ENCODE data around the gene RSL24D1.
"Not testable (repeated sequence)": the region's sequence is repeated elsewhere in the genome, so short reads cannot be mapped to it uniquely, and the experiment has no call there.

RSL24D1 gene

DNA sequence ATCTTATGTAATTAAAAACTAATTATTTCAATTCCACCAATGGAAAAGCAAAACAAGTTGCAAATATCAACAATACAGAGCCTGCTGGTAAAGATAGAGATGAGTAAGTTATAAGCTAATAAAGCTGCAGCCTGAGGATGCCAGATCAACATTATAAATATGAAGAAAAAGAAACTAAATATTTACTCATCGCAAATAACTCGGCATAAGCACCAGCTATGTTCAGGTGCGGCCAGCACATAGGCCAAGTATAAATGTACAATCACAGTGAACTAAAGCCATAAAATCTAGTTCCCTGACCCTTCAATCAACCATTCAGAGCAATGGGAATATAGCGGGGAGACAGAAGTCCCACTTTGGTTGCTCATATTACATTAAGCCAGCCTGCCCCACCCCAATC, 7.7 kb upstream of the RSL24D1 start:
- no peak for DNase-seq (ENCODE audit: low read depth)

GRCh38 chr15:55202206-55202605, 5.5 kb upstream of the RSL24D1 start:
- no peak for DNase-seq (ENCODE audit: low read depth)

DNA sequence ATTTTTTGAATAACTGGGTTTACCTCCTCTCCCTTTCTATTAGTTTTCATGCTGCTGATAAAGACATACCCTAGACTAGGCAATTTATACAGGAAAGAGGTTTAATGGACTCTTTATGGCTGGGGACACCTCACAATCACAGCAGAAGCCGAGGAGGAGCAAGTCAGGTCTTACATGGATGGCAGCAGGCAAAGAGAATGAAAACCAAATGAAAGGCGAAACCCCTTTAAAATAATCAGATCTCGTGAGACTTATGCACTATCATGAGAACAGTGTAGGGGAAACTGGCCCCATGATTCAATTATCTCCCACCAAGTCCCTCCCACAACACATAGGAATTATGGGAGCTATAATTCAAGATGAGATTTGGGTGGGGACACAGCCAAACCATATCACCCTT, 2.0 kb upstream of the RSL24D1 start:
- no peak for DNase-seq (ENCODE audit: low read depth)

DNA sequence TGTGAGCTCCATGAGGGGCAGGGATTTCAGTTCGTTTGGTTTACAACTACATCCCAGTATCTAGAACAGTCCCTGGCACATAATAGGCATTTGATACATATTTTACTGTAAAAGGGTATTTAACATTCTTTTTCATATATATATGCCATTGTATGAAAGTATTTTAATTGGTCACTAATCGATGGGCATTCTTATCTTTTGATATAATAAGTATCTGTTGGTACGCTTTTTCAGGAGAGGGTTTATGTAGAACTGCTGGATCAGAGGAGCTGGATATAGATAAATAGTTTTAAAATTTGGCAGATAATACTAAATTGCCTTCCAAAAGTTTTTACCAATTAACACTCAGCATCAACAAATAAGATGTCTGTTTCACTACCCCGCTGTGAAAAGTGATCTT, 978 bp upstream of the RSL24D1 start:
- DNase-seq (ENCODE audit: low read depth) = no peak

GRCh38 chr15:55197362-55197705, 593 bp upstream of the RSL24D1 start:
- no peak for DNase-seq (ENCODE audit: low read depth)

- DNase-seq (ENCODE audit: low read depth) = peak; percentile 4
These were observed 745 bp downstream of the RSL24D1 start for GRCh38 chr15:55195996-55196395.

- no peak for DNase-seq (ENCODE audit: low read depth)
These were observed 2.5 kb downstream of the RSL24D1 start for GRCh38 chr15:55194256-55194655.

- DNase-seq (ENCODE audit: low read depth) = no peak
These were observed 10.4 kb downstream of the RSL24D1 start for GRCh38 chr15:55186331-55186730.

DNA sequence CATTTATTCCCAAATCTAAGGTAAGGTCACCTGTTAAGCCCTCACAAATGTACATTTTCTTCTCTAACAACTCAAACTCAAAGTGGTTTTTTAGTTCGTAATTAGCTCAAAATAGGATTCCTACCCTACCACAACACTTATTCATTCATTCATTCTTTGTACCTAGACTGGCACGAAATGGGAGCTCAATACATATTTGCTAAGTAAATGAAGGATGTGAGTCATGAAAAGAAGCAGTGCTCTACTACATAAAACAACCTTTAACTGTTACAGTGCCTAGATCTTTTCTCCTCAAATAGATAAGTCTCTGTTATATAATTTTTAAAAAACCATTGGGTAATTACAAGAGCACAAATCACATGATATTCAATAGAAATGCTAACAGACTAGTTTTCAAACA, 13.1 kb downstream of the RSL24D1 start:
- peak; percentile 15 for DNase-seq (ENCODE audit: low read depth)

DNA sequence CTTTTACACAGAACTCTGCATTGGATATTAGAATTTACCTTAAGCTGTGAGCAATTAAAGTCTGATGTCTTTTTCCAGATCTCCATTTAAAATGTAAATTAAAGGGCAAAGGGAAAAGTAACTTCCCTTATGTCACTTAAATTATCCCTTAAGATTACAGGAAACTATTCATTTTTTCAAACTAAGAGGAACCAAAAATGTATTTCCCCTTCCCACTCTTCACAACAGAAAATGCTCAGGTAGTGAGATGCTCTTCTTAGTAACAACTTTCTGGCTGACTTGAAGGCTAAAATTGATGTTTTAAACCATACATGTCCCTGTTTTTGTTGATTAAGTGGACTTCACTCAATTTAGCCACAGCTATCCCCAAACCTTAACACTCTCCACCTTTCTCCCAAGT, 17.6 kb downstream of the RSL24D1 start:
- no peak for DNase-seq (ENCODE audit: low read depth)

DNA sequence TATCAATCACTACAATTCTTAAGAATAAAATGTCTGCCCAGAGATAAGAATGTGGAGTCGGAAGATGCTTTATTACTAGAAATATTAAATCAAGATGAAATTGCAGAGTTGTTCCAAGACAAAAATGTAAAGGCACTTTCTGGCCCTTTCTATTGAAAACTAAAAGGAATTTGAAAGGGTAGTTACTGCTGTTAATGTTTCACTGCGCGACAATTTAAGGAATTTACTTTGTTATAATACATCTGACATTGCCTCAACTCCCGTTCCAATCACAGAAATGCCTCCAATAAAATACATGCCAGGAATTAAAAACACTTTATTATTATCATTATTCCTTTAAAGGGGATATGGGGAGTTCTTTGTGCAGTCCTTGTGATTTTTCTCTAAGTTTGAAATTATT, 26.4 kb downstream of the RSL24D1 start:
- DNase-seq (ENCODE audit: low read depth) = no peak

GRCh38 chr15:55168350-55168974, 28.3 kb downstream of the RSL24D1 start:
- peak; percentile 72 for DNase-seq (ENCODE audit: low read depth)

DNA sequence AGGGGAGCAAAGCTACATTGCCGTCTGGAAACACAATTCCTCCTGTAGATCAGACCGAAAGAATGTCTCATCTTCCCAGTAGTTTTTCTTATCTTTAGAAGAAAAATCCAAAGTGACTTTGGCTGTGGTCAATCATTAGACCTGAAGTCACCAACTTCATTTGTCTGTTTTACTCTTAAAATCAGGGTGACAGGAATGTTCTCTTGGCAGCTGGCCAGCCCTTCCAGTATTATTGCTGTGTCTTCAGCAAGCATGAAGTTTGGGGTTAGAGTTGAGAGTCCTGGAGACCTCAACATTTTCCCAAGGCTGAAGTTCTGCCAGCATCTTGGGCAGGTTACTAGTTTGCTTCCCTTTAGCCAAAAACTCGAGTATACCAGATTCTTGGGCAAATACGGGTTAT, 32.5 kb downstream of the RSL24D1 start:
- peak; percentile 3 for DNase-seq (ENCODE audit: low read depth)

- DNase-seq (ENCODE audit: low read depth) = no peak
These were observed 45.1 kb downstream of the RSL24D1 start for GRCh38 chr15:55151631-55152030.

GRCh38 chr15:55143132-55143531, 53.6 kb downstream of the RSL24D1 start:
- not testable (repeated sequence) for DNase-seq (ENCODE audit: low read depth)

DNA sequence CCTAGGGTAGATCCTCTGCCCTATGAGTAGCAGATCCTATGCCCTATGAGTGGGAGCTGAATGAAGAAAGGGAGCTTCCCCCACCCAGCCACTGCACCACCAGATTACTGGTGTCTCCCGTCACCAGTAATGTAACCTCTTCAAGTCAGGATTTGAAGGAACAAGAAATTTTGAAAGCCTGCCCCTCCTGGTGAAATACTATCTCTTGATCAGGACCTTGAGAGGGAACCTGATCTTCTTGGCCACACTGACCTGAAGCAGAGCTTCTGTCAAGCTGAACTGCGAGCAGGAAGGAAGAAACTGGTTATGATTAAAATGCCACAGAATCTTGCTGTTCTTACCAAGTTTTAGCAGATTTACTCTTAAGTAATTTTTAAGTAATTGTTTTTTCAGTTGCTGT, 62.8 kb downstream of the RSL24D1 start:
- no peak for DNase-seq (ENCODE audit: low read depth)

GRCh38 chr15:55132672-55133071, 64.1 kb downstream of the RSL24D1 start:
- DNase-seq (ENCODE audit: low read depth) = no peak

All from EH (cell line).